Activated B cell treated with CpG ODN at 0.5 μM for 24 hours (primary cell): Measurements from ENCODE around the gene NHERF1. TPM values are rescaled to one million over a fixed set of nuclear protein-coding genes. Genes with fewer than 3 reads are reported as not detected.

Source experiments
- ATAC-seq: fragments of 200-7000 bp; cut with Tn5 transposase; one replicate; pipeline ENCODE4 v1.10.0; 2021; ENCODE audit warnings: low read depth, mild to moderate bottlenecking, moderate library complexity
- CTCF ChIA-PET: fragments of 350-600 bp; sonication (Branson Sonifier 250); formaldehyde crosslinking; loops from one replicate; lab custom pipeline; 2021; ENCODE audit warnings: antibody characterized with exemption; lab: Charles Lee
- POLR2A ChIA-PET: fragments of 350-600 bp; sonication (Branson Sonifier 250); formaldehyde crosslinking; loops from one replicate; lab custom pipeline; 2021; ENCODE audit warnings: antibody characterized with exemption; lab: Charles Lee
- DNase-seq: peaks from one replicate; pipeline ENCODE4 v3.0.0; 2022
- H3K27ac Mint-ChIP-seq: one replicate; pipeline ENCODE4 v1.8.0; 2020; ENCODE audit warnings: mixed read lengths
- H3K27me3 Mint-ChIP-seq: one replicate; pipeline ENCODE4 v1.8.0; 2021; ENCODE audit warnings: mixed read lengths
- H3K36me3 Mint-ChIP-seq: one replicate; pipeline ENCODE4 v1.8.0; 2021; ENCODE audit warnings: low read depth, mixed read lengths
- H3K4me1 Mint-ChIP-seq: one replicate; pipeline ENCODE4 v1.8.0; 2021; ENCODE audit warnings: mixed read lengths
- H3K4me3 Mint-ChIP-seq: one replicate; pipeline ENCODE4 v1.8.0; 2020; ENCODE audit warnings: mild to moderate bottlenecking, mixed read lengths
- H3K9me3 Mint-ChIP-seq: one replicate; pipeline ENCODE4 v1.8.0; 2020; ENCODE audit warnings: mixed read lengths
- CTCF ChIP-seq: fragments of 200-600 bp; IDR thresholded peaks from one replicate; pipeline ENCODE4 v1.8.0; 2022; ENCODE audit warnings: antibody characterized with exemption, mild to moderate bottlenecking
- intact Hi-C: fragments of 100-400 bp; cut with micrococcal nuclease; formaldehyde crosslinking; loops from one replicate; pipeline ENCODE4 v1.15.1; 2024
- total RNA-seq: library from RNA; stranded (reverse); gene quantifications from 2 replicates; pipeline ENCODE4 v1.2.3, GENCODE V29; 2022

The NHERF1 gene
- total RNA-seq, 1 donor from 2014 or later = 34.5 TPM

DNA sequence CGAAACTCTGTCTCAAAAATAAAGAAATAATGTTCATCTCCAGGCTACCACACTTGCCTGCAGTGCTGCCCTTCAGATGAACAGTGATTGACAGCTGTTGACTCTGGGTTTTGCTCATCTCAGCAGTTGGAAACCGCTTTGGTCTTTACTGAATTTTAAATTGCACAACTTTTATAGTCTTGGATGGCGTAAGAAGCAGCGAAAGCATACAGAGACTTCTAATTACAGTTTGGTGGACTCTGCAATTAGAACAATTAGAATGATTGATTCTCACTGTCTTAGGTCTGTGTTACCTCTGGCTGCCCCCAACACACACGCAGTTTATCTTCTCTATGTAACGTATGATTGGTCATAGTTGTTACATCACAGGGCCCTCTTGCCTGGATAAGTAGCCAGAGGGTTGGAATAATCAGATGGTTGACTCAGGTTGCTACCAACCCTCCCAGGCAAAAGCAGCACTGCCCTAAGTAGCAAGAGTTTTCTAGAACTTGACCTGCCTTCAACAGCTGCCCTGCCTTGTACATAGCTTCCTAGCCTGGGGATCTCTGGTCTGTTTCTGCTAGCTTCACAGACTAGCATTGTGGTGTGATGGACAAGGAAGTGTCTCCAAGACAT is 29.6 kb downstream of the NHERF1 start:
- Mint-ChIP-seq H3K4me3 (peak overlapping the region; percentile 13), H3K9me3 (no peaks in the 10 kb centered on the region), H3K4me1 (peaks cover 63% of the 10 kb centered on the region), H3K36me3 (peaks cover 23% of the 10 kb centered on the region), H3K27me3 (no peaks in the 10 kb centered on the region), H3K27ac (no peak overlapping the region)
- intact Hi-C loops = no loop called here
- DNase-seq (no peak), ATAC-seq (no peak)
- ChIA-PET POLR2A (no interaction called here), CTCF (no interaction called here)
- TF ChIP-seq CTCF = no peak

DNA sequence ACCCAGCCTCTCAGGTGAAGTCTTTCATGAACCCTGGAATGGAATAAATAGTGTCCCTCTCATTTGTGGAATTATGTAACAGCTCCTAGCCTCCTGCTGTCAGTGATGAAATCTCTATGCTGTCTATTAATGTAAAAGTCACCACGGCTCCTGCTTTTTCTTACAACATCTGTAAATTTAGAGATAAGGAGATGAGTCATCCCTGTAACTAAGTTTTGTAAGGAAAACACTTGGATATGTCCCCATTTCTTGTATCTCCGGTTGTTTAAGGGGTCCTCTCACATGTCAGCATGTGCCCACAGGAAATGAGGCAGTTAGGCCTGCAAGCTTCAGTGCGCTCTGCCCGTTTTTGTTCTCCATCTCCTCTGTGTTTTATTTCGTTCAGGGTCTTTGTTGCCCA is 30.5 kb downstream of the NHERF1 start:
- ATAC-seq = no peak
- Mint-ChIP-seq H3K27ac (no peak overlapping the region), H3K36me3 (peaks cover 14% of the 10 kb centered on the region), H3K9me3 (no peaks in the 10 kb centered on the region), H3K4me1 (peaks cover 63% of the 10 kb centered on the region), H3K27me3 (no peaks in the 10 kb centered on the region), H3K4me3 (peak overlapping the region; percentile 9)
- ChIA-PET CTCF (interaction anchor here (1.3 to 3.6 kb wide), 6 partner anchors 8 to 322 kb away, joined by 4 to 14 read pairs (median 8); partner anchors contain the start of gene RAB37), POLR2A (interaction anchor here (0.6 to 1.6 kb wide), 4 partner anchors 8 to 94 kb away, joined by 3 to 12 read pairs (median 5); partner anchors contain the start of gene FDXR)
- TF ChIP-seq CTCF = no peak
- intact Hi-C loops = no loop called here
- DNase-seq = no peak

- TF ChIP-seq CTCF = no peak
- ATAC-seq (no peak), DNase-seq (no peak)
- POLR2A ChIA-PET = interaction anchor here (1.1 to 1.6 kb wide), 4 partner anchors 9 to 299 kb away, joined by 3 to 12 read pairs (median 5); partner anchors contain the start of gene FDXR
- Mint-ChIP-seq H3K9me3 (no peaks in the 10 kb centered on the region), H3K4me3 (peak overlapping the region; percentile 48), H3K27me3 (no peaks in the 10 kb centered on the region), H3K27ac (peak overlapping the region; percentile 84), H3K4me1 (peaks cover 64% of the 10 kb centered on the region), H3K36me3 (peaks cover 11% of the 10 kb centered on the region)
- CTCF ChIA-PET = interaction anchor here (1.1 to 3.6 kb wide), 7 partner anchors 9 to 323 kb away, joined by 4 to 14 read pairs (median 7); partner anchors contain the start of gene RAB37
- intact Hi-C loops = no loop called here
These were observed 31.1 kb downstream of the NHERF1 start for GRCh38 chr17:74779501-74779900.

DNA sequence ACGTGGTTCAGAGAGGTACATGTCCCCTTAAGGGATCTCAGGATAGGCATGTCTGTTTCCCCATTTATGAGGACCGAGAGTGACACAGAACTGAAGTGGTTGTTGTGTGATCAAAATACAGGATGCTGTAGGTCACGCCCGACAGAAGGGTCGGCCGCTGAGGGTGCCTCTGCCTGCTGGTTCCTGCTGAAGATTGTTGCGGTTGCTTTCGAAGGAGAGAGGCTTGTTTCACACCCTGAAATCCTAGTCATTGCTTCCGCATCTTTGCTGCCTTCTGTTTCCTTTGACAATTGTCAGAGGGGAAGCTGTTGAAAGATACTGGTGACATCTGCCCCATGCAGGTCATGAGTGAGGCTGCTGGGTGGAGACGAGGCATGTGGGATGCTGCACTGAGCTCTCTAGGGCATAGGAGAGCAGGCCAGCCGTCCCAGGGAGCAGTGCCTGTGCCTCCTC is 31.5 kb downstream of the NHERF1 start:
- Mint-ChIP-seq H3K4me3 (peak overlapping the region; percentile 48), H3K27ac (peak overlapping the region; percentile 84), H3K36me3 (peaks cover 11% of the 10 kb centered on the region), H3K9me3 (no peaks in the 10 kb centered on the region), H3K4me1 (peaks cover 69% of the 10 kb centered on the region), H3K27me3 (no peaks in the 10 kb centered on the region)
- no peak for TF ChIP-seq CTCF
- DNase-seq (peak; percentile 40), ATAC-seq (peak; percentile 66)
- CTCF ChIA-PET = interaction anchor here (1.0 to 3.6 kb wide), 9 partner anchors 9 to 401 kb away, joined by 3 to 14 read pairs (median 5); partner anchors contain the start of gene RAB37
- intact Hi-C loops = loop anchor here (1.0 to 2.0 kb wide), 2 partner anchors 32 to 123 kb away; partner anchors contain the start of gene NHERF1
- POLR2A ChIA-PET = interaction anchor here (1.1 to 1.6 kb wide), 4 partner anchors 9 to 299 kb away, joined by 3 to 12 read pairs (median 5); partner anchors contain the start of gene FDXR
